ES-I3 (cell line): ENCODE results near the gene YAE1.

Source experiments
- H3K36me3 ChIP-seq: 2 replicates; pipeline ENCODE4 v1.6.1; 2013; ENCODE audit warnings: mild to moderate bottlenecking, low read length, control low read depth, moderate library complexity; ENCODE audit not compliant: insufficient read depth
- H3K4me1 ChIP-seq: 2 replicates; pipeline ENCODE4 v1.6.1; 2013; ENCODE audit warnings: mild to moderate bottlenecking, control low read depth, low read length; ENCODE audit not compliant: insufficient read depth
- H3K9ac ChIP-seq: 2 replicates; pipeline ENCODE4 v1.6.1; 2013; ENCODE audit warnings: low read depth, mild to moderate bottlenecking, low read length, moderate library complexity
- H3K9me3 ChIP-seq: 2 replicates; pipeline ENCODE4 v1.6.1; 2013; ENCODE audit warnings: mild to moderate bottlenecking, low read length, moderate library complexity; ENCODE audit not compliant: control insufficient read depth, insufficient read depth

YAE1 gene

GRCh38 chr7:39606352-39606751, 40.1 kb downstream of the YAE1 start:
- Histone ChIP-seq H3K9ac (no peak overlapping the region), H3K4me1 (no peaks in the 10 kb centered on the region), H3K9me3 (no peaks in the 10 kb centered on the region), H3K36me3 (no peaks in the 10 kb centered on the region)

- no peak overlapping the region for H3K9ac ChIP-seq
- no peaks in the 10 kb centered on the region for H3K4me1 ChIP-seq
These were observed 40.7 kb downstream of the YAE1 start for GRCh38 chr7:39606941-39607340.

GRCh38 chr7:39607865-39608264, 41.7 kb downstream of the YAE1 start:
- H3K36me3 ChIP-seq, result no peaks in the 10 kb centered on the region
- H3K9me3 ChIP-seq, result no peaks in the 10 kb centered on the region
- H3K9ac ChIP-seq, result no peak overlapping the region
- H3K4me1 ChIP-seq, result no peaks in the 10 kb centered on the region

More at GRCh38 chr7:39606941-39607340, 40.7 kb downstream of the YAE1 start:
- no peaks in the 10 kb centered on the region for H3K9me3 ChIP-seq
- H3K36me3 ChIP-seq, result no peaks in the 10 kb centered on the region

GRCh38 chr7:39608278-39608677, 42.1 kb downstream of the YAE1 start:
- Histone ChIP-seq H3K36me3 (no peaks in the 10 kb centered on the region), H3K9ac (no peak overlapping the region), H3K4me1 (no peaks in the 10 kb centered on the region), H3K9me3 (no peaks in the 10 kb centered on the region)

GRCh38 chr7:39609113-39609934, 43.1 kb downstream of the YAE1 start:
- Histone ChIP-seq H3K9me3 (no peaks in the 10 kb centered on the region), H3K9ac (peak overlapping the region; percentile 48; the same call in 1 of the 2 replicates), H3K36me3 (no peaks in the 10 kb centered on the region), H3K4me1 (no peaks in the 10 kb centered on the region)

GRCh38 chr7:39609935-39610263, 43.7 kb downstream of the YAE1 start:
- Histone ChIP-seq H3K4me1 (no peaks in the 10 kb centered on the region), H3K9ac (peak overlapping the region; percentile 48; the same call in 1 of the 2 replicates), H3K36me3 (no peaks in the 10 kb centered on the region), H3K9me3 (no peaks in the 10 kb centered on the region)

GRCh38 chr7:39613577-39613976, 47.4 kb downstream of the YAE1 start:
- no peak overlapping the region for H3K9ac ChIP-seq
- H3K4me1 ChIP-seq, result no peaks in the 10 kb centered on the region
- no peaks in the 10 kb centered on the region for H3K36me3 ChIP-seq
- no peaks in the 10 kb centered on the region for H3K9me3 ChIP-seq

- no peaks in the 10 kb centered on the region for H3K9me3 ChIP-seq
- no peaks in the 10 kb centered on the region for H3K4me1 ChIP-seq
- no peak overlapping the region for H3K9ac ChIP-seq
- no peaks in the 10 kb centered on the region for H3K36me3 ChIP-seq
These were observed 48.1 kb downstream of the YAE1 start for GRCh38 chr7:39614299-39614698.

- H3K9me3 ChIP-seq, result no peaks in the 10 kb centered on the region
- H3K9ac ChIP-seq, result no peak overlapping the region
- no peaks in the 10 kb centered on the region for H3K36me3 ChIP-seq
- no peaks in the 10 kb centered on the region for H3K4me1 ChIP-seq
These were observed 49.3 kb downstream of the YAE1 start for GRCh38 chr7:39615350-39615975.

GRCh38 chr7:39616138-39616537, 49.9 kb downstream of the YAE1 start:
- H3K9ac ChIP-seq, result no peak overlapping the region
- no peaks in the 10 kb centered on the region for H3K9me3 ChIP-seq
- no peaks in the 10 kb centered on the region for H3K36me3 ChIP-seq
- H3K4me1 ChIP-seq, result no peaks in the 10 kb centered on the region

- Histone ChIP-seq H3K9ac (no peak overlapping the region), H3K9me3 (no peaks in the 10 kb centered on the region), H3K4me1 (0 out of 2 replicates have a peak, but pooled peaks cover 3% of the 10 kb centered on the region), H3K36me3 (no peaks in the 10 kb centered on the region)
These were observed 50.8 kb downstream of the YAE1 start for GRCh38 chr7:39617005-39617404.

GRCh38 chr7:39618868-39619267, 52.7 kb downstream of the YAE1 start:
- no peak overlapping the region for H3K9ac ChIP-seq
- H3K36me3 ChIP-seq, result no peaks in the 10 kb centered on the region
- no peaks in the 10 kb centered on the region for H3K9me3 ChIP-seq
- 0 out of 2 replicates have a peak, but pooled peaks cover 3% of the 10 kb centered on the region for H3K4me1 ChIP-seq

GRCh38 chr7:39620486-39620885, 54.3 kb downstream of the YAE1 start:
- Histone ChIP-seq H3K4me1 (peaks cover 7% of the 10 kb centered on the region; the same call in 1 of the 2 replicates), H3K9ac (no peak overlapping the region), H3K36me3 (no peaks in the 10 kb centered on the region), H3K9me3 (no peaks in the 10 kb centered on the region)

- Histone ChIP-seq H3K36me3 (no peaks in the 10 kb centered on the region), H3K4me1 (peaks cover 9% of the 10 kb centered on the region; the same call in 1 of the 2 replicates), H3K9ac (no peak overlapping the region), H3K9me3 (no peaks in the 10 kb centered on the region)
These were observed 55.1 kb downstream of the YAE1 start for GRCh38 chr7:39621261-39621660.

- Histone ChIP-seq H3K4me1 (peaks cover 9% of the 10 kb centered on the region; the same call in 1 of the 2 replicates), H3K9me3 (no peaks in the 10 kb centered on the region), H3K36me3 (no peaks in the 10 kb centered on the region), H3K9ac (no peak overlapping the region)
These were observed 55.7 kb downstream of the YAE1 start for GRCh38 chr7:39621784-39622411.
